ENCODE data around the gene BTNL2.

DNA sequence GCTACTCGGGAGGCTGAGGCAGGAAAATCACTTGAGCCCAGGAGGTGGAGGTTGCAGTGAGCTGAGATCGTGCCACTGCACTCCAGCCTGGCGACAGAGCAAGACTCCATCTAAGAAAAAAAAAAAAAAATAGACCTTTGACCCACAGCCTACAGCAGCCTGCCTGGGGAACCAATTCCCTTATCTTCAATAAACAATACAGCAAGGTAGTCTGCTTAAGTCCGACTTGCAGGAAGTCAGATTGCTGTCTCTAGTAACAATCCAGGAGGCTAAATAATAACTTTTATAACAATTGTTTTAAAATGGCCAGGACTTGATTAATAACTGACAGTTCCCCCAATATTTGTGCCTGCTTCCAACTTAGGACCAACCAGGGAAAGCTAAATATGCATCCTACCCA lies 19.4 kb upstream of the BTNL2 start:
- TF ChIP-seq POLR2A (IDR thresholded peaks at IDR 0.05) (no peak), EP300 (IDR thresholded peaks at IDR 0.05) (no peak)
- TF ChIP-seq, protein P1, sequence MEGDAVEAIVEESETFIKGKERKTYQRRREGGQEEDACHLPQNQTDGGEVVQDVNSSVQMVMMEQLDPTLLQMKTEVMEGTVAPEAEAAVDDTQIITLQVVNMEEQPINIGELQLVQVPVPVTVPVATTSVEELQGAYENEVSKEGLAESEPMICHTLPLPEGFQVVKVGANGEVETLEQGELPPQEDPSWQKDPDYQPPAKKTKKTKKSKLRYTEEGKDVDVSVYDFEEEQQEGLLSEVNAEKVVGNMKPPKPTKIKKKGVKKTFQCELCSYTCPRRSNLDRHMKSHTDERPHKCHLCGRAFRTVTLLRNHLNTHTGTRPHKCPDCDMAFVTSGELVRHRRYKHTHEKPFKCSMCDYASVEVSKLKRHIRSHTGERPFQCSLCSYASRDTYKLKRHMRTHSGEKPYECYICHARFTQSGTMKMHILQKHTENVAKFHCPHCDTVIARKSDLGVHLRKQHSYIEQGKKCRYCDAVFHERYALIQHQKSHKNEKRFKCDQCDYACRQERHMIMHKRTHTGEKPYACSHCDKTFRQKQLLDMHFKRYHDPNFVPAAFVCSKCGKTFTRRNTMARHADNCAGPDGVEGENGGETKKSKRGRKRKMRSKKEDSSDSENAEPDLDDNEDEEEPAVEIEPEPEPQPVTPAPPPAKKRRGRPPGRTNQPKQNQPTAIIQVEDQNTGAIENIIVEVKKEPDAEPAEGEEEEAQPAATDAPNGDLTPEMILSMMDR (IDR thresholded peaks at IDR 0.05): no peak

Data from tibial nerve (tissue), 4 donors.